SK-N-SH (cell line): ENCODE data around the gene ARHGEF11.

Experiments
- EP300 ChIP-seq, 2 experiments: IDR thresholded peaks; 2 replicates each; pipeline versions ENCODE4 v1.4.0 to v1.6.1; 2012; ENCODE audit warnings: borderline replicate concordance in 1 of 2, low read depth in 1 of 2, low read length in 1 of 2
- EZH2phosphoT487 ChIP-seq: fragments of 200-600 bp; sonication (generic); IDR thresholded peaks from 2 replicates; pipeline ENCODE4 v1.6.1; 2017; ENCODE audit warnings: low read depth, mixed run types, mild to moderate bottlenecking, antibody characterized with exemption, moderate library complexity, borderline replicate concordance
- FOXM1 ChIP-seq: IDR thresholded peaks from 2 replicates; pipeline ENCODE4 v1.4.0; 2012; ENCODE audit warnings: low read depth, mild to moderate bottlenecking
- JUND ChIP-seq: IDR thresholded peaks from 2 replicates; pipeline ENCODE4 v1.4.0; 2012
- NFIC ChIP-seq: IDR thresholded peaks from 2 replicates; pipeline ENCODE4 v1.4.0; 2012; ENCODE audit warnings: borderline replicate concordance
- POLR2AphosphoS5 ChIP-seq: IDR thresholded peaks from 2 replicates; pipeline ENCODE4 v1.6.1; 2012; ENCODE audit warnings: low read depth, low read length
- RCOR1 ChIP-seq: fragments of 150-350 bp; IDR thresholded peaks from 2 replicates; pipeline ENCODE4 v1.6.1; 2017; ENCODE audit warnings: antibody characterized with exemption, low read length
- RXRA ChIP-seq: IDR thresholded peaks from 2 replicates; pipeline ENCODE4 v1.4.0; 2012; ENCODE audit warnings: low read depth, mild to moderate bottlenecking, borderline replicate concordance
- SIN3A ChIP-seq: IDR thresholded peaks from 2 replicates; pipeline ENCODE4 v1.6.1; 2012; ENCODE audit warnings: low read depth, mild to moderate bottlenecking, low read length, moderate library complexity, borderline replicate concordance
- TAF1 ChIP-seq: IDR thresholded peaks from 2 replicates; pipeline ENCODE4 v1.6.1; 2012; ENCODE audit warnings: low read depth, mild to moderate bottlenecking, low read length, moderate library complexity, borderline replicate concordance
- TF ChIP-seq, protein P1 (sequence below): fragments of 200-600 bp; sonication (generic); IDR thresholded peaks from 2 replicates; pipeline ENCODE4 v1.6.1; 2017; ENCODE audit warnings: antibody characterized with exemption, mild to moderate bottlenecking, moderate library complexity
- TF ChIP-seq, protein P2 (sequence below): IDR thresholded peaks from 2 replicates; pipeline ENCODE4 v1.4.0; 2012; ENCODE audit warnings: low read depth
- TF ChIP-seq, protein P3 (sequence below): IDR thresholded peaks from 2 replicates; pipeline ENCODE4 v1.6.1; 2012; ENCODE audit warnings: mild to moderate bottlenecking, low read depth, low read length, moderate library complexity

DNA sequence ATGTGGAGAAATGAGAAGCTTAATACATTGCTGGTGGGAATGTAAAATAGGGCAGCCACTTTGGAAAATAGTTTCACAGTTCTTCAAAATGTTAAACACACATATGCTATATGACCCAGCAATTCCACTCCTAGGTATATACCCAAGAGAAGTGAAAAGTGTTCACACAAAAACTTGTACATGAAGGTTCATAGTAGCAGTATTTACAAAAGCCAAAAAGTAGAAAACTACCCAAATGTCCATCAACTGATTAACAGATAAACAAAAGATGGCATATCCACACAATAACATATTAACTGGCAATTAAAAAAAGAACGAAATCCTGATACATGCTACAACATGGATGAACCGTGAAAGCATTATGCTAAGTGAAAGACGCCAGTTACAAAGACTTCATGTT is 33.7 kb downstream of the ARHGEF11 start:
- TF ChIP-seq, protein P1, sequence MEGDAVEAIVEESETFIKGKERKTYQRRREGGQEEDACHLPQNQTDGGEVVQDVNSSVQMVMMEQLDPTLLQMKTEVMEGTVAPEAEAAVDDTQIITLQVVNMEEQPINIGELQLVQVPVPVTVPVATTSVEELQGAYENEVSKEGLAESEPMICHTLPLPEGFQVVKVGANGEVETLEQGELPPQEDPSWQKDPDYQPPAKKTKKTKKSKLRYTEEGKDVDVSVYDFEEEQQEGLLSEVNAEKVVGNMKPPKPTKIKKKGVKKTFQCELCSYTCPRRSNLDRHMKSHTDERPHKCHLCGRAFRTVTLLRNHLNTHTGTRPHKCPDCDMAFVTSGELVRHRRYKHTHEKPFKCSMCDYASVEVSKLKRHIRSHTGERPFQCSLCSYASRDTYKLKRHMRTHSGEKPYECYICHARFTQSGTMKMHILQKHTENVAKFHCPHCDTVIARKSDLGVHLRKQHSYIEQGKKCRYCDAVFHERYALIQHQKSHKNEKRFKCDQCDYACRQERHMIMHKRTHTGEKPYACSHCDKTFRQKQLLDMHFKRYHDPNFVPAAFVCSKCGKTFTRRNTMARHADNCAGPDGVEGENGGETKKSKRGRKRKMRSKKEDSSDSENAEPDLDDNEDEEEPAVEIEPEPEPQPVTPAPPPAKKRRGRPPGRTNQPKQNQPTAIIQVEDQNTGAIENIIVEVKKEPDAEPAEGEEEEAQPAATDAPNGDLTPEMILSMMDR: no peak
- TF ChIP-seq EP300 (IDR thresholded peaks at IDR 0.05; ENCODE audit: borderline replicate concordance in 1 of 2, low read depth in 1 of 2, low read length in 1 of 2): no peak
- TF ChIP-seq FOXM1: no peak
- TF ChIP-seq RCOR1: no peak
- TF ChIP-seq POLR2AphosphoS5: no peak
- TF ChIP-seq, protein P2, sequence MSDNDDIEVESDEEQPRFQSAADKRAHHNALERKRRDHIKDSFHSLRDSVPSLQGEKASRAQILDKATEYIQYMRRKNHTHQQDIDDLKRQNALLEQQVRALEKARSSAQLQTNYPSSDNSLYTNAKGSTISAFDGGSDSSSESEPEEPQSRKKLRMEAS: no peak
- TF ChIP-seq EZH2phosphoT487: no peak
- TF ChIP-seq NFIC: no peak
- TF ChIP-seq, protein P3, sequence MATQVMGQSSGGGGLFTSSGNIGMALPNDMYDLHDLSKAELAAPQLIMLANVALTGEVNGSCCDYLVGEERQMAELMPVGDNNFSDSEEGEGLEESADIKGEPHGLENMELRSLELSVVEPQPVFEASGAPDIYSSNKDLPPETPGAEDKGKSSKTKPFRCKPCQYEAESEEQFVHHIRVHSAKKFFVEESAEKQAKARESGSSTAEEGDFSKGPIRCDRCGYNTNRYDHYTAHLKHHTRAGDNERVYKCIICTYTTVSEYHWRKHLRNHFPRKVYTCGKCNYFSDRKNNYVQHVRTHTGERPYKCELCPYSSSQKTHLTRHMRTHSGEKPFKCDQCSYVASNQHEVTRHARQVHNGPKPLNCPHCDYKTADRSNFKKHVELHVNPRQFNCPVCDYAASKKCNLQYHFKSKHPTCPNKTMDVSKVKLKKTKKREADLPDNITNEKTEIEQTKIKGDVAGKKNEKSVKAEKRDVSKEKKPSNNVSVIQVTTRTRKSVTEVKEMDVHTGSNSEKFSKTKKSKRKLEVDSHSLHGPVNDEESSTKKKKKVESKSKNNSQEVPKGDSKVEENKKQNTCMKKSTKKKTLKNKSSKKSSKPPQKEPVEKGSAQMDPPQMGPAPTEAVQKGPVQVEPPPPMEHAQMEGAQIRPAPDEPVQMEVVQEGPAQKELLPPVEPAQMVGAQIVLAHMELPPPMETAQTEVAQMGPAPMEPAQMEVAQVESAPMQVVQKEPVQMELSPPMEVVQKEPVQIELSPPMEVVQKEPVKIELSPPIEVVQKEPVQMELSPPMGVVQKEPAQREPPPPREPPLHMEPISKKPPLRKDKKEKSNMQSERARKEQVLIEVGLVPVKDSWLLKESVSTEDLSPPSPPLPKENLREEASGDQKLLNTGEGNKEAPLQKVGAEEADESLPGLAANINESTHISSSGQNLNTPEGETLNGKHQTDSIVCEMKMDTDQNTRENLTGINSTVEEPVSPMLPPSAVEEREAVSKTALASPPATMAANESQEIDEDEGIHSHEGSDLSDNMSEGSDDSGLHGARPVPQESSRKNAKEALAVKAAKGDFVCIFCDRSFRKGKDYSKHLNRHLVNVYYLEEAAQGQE: no peak
- no peak for TF ChIP-seq RXRA
- TF ChIP-seq TAF1: no peak
- no peak for TF ChIP-seq SIN3A
- no peak for TF ChIP-seq JUND
